Activated CD4-positive, alpha-beta T cell treated with anti-CD3 and anti-CD28 coated beads for 48 hours (primary cell): Measurements from ENCODE around the gene SEMA4B.

Source experiments
- DNase-seq: peaks from one replicate; pipeline ENCODE4 v3.0.0-alpha.2; 2020

Gene SEMA4B

DNA sequence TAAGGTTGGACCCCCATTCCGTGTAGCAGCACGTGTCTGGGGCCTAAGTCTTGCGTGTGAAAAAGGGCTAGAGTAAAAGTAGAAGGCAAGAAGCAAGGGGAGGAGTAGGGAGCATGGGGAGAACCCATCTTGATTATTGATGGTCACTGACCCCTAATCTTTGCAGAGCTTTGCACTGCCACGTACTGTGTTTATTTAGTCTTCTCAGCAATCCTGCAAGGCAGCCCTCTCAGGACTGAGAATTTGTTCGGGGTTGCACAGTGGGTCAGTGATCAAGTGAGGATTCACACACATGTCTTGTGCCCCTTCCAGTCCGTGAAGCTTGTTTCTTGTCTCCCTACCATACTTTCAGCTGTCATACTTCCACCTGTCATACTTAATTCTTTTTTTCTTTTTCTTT lies 7.2 kb downstream of the SEMA4B start:
- no peak for DNase-seq

- DNase-seq: peak; percentile 47
These were observed 8.5 kb downstream of the SEMA4B start for GRCh38 chr15:90209591-90209990.

- no peak for DNase-seq
These were observed 9.5 kb downstream of the SEMA4B start for GRCh38 chr15:90210593-90210992.

DNA sequence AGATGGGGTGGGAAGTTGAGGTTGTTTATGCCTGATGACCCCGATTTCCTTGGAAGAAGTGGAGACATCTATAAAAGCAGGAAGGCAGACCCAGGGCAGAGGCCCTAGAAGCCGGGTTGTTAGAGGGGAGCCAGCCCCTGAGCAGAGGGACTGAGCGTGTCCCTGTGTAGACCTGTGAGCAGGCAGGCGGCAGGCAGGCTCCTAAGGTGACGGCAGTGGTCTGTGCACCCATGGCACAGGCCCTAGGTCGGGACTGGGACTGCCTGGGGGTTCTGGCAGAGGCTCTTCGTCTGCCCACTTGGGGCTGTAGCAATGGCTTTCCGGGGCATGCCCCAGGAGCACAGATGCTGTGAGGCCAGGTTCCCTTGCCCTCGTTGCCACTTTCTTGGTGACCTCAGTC lies 9.9 kb downstream of the SEMA4B start:
- DNase-seq: no peak

- DNase-seq: no peak
These were observed 10.5 kb downstream of the SEMA4B start for GRCh38 chr15:90211440-90212143.

DNA sequence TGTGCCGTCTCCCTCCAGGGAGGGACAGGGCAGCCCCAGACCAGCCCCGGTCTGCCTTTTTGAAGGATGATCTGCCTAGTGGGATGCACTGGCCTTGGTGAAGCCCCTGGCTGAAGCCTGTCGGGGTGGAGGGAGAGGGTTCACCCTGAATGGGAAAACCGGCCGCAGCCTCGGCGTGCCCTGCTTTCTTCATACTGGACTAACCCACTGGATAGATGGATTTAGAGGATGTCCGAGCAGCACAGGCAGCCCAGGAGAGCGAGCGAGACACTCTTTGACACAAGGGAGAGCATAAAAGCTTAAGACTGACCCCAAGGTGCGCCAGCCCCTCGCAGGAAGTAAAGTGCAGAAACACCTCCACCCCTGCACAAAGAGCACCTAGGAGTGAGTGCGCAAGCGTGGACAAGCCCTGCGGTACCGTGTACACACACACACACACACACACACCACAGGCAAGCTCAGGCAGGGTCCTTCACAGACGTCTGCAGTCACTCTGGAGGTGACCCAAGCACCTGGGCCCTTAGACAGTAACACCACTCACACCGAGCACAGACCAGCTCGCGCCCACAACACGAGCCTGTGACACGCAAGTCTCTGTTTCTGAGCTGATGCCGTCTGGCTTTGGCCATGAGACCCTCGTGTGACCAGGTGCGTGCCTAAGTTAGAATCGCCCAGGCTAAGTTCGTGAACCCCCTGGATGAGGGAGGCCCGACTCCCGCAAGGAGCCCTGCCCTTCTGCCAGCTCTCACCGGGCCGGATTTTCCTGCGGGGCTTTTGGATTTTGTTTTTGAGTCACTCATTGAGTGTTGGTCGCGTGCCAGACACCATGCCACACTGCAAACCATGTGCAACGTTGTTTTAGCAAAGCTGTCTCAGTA lies 11.3 kb downstream of the SEMA4B start:
- DNase-seq: no peak

GRCh38 chr15:90213122-90213817 lies 12.1 kb downstream of the SEMA4B start:
- no peak for DNase-seq

GRCh38 chr15:90213818-90214204 lies 12.7 kb downstream of the SEMA4B start:
- no peak for DNase-seq

- no peak for DNase-seq
These were observed 13.5 kb downstream of the SEMA4B start for GRCh38 chr15:90214553-90215196.

DNA sequence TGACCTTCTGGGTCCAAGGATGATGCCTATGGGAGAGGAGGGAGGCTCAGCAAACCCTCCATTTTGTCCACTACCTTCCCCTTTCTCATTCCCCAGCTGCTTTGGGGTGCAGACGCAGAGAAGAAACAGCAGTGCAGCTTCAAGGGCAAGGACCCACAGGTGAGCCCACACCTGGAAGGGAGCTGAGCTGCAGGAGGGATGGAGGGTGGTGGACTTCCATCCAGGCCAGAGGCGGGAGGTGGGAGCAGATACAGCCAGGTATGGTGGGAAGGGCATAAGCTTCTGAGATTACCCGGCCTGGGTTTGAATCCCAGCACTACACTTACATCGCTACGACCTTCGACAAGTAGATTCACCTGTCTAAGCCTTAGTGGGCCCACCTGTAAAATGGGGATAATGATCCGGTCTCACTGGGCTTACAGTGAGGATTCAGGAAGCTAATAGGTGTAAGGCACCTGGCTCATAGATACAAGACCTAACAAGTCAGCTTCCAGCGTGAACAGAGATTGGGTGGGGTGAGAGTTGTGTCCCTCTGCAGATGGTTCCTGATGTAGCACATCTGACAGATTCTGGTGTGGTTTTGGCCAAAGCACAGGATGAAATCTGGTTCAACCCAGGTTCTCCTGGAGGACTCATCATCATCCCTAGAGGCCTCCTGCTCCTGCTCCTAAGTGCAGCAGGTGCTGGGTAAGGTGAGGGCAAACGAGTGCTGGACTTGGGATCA lies 16.7 kb downstream of the SEMA4B start:
- no peak for DNase-seq

- DNase-seq: peak; percentile 71
These were observed 18.5 kb downstream of the SEMA4B start for GRCh38 chr15:90219421-90220141.

DNA sequence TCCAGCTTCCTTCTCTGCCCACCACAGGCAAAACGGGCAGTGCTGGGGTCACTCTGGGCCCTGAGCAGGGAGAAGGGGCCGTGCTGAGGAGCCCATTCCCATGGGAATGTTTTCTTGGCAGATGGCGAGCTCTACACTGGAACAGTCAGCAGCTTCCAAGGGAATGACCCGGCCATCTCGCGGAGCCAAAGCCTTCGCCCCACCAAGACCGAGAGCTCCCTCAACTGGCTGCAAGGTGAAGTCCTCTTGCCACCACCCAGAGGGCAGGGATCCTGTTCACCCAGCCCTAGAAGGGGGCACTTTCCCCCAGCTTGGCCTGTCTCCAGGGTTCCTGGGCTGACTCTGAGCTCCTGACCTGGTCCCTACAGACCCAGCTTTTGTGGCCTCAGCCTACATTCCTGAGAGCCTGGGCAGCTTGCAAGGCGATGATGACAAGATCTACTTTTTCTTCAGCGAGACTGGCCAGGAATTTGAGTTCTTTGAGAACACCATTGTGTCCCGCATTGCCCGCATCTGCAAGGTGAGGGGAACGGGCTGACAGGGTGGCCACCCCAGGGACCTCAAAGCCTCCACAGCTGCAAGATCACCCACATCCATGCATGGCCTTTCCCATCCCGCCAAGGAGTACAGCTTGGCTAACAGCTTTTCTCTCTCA lies 20.2 kb downstream of the SEMA4B start:
- peak; percentile 51 for DNase-seq

DNA sequence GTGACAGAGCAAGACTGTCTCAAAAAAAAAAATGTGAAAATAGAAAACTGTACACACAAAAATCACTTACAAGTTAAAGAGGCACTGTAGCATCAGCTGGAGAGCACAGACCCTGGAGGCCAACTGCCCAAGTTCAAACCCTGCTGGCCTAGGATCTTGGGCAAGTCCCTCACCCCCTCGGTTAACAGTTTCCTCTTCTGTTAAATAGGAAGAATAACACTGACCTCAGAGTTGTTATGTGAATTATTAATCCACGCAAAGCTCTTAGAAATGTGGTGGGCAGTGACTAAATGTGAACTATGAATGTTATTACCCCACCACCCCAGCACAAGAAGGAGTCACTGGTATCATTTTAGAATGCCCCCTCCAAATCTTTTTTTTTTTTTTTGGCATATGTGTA lies 21.4 kb downstream of the SEMA4B start:
- no peak for DNase-seq

DNA sequence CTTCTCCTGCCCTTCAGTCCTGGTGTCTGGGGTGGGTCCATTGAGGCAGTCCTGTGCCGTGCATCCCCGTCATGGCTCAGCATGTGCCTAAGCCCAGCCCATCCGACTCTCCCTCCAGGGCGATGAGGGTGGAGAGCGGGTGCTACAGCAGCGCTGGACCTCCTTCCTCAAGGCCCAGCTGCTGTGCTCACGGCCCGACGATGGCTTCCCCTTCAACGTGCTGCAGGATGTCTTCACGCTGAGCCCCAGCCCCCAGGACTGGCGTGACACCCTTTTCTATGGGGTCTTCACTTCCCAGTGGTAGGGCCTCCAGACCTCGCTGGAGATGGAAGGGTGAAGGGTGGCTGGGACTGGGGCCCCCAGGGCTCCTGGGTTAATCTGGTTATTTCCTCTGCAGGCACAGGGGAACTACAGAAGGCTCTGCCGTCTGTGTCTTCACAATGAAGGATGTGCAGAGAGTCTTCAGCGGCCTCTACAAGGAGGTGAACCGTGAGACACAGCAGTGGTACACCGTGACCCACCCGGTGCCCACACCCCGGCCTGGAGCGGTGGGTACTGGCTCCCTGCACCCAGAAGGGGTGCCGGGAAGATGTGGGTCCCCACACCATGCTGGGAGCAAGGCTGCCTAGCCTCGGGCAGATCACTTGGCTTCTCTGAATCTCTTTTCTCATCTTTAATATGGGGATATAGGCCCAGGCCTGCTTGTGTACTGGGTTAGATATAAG lies 22.5 kb downstream of the SEMA4B start:
- no peak for DNase-seq

- DNase-seq: no peak
These were observed 23.9 kb downstream of the SEMA4B start for GRCh38 chr15:90225047-90225446.

DNA sequence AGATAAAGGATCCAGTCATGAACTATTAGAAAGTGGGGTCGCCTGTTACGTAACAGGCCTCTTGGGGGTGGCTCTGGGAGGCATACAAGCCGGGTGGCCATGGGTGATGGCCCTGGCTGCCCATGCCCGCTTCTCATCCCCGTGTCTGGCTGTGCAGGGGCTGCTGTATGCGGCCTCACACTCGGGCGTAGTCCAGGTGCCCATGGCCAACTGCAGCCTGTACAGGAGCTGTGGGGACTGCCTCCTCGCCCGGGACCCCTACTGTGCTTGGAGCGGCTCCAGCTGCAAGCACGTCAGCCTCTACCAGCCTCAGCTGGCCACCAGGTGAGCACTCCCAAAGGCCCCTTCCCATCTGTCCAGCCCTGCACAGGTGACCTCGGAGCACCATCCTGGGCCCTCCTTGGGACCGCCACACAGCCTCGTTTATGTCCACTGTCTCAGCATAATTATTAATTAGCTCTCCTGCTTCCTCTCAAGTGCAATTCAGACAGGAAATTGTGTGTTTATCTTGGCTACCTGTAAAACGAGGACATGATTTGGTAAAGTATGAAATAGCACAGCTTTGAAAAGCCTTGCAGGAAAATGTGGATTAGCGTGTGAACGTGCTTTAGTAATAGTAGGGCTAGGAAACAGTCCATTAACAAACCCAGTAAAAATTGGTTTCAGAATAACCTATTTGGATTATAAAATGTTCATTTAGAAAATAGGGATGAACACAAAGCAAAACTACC lies 24.5 kb downstream of the SEMA4B start:
- no peak for DNase-seq

DNA sequence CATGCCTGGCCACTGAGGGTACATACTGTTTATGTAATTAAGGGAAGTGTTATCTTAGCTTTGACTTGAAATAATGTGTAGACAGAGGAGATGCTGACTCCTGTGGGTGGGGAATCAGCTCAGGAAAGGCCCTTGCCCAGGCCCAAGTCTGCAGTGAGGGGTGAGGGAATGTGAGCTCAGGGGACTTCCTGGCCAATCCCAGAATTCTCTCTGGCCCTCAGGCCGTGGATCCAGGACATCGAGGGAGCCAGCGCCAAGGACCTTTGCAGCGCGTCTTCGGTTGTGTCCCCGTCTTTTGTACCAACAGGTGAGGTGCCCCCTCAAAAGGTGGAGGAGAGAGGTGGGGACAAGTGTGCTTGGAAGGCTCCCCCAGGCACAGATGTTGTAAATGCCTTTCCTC lies 26.2 kb downstream of the SEMA4B start:
- no peak for DNase-seq

GRCh38 chr15:90227816-90228772 lies 27.0 kb downstream of the SEMA4B start:
- no peak for DNase-seq

DNA sequence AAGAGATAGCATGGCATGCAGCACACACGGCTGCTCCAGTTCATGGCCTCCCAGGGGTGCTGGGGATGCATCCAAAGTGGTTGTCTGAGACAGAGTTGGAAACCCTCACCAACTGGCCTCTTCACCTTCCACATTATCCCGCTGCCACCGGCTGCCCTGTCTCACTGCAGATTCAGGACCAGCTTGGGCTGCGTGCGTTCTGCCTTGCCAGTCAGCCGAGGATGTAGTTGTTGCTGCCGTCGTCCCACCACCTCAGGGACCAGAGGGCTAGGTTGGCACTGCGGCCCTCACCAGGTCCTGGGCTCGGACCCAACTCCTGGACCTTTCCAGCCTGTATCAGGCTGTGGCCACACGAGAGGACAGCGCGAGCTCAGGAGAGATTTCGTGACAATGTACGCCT lies 27.8 kb downstream of the SEMA4B start:
- no peak for DNase-seq
